ENCODE results near the gene ANKRD35.

GRCh38 chr1:145863282-145864018 lies 22.2 kb downstream of the ANKRD35 start:
- TF ChIP-seq CTCF (conservative IDR thresholded peaks at IDR 0.05; ENCODE audit: low read depth in 2 of 2) (no peak), REST (IDR thresholded peaks at IDR 0.05; ENCODE audit: unreplicated experiment) (no peak), EZH2 (IDR thresholded peaks at IDR 0.05; ENCODE audit: low read depth, unreplicated experiment) (no peak), EZH2phosphoT487 (IDR thresholded peaks at IDR 0.05; ENCODE audit: unreplicated experiment) (no peak), CREB1 (CRISPR knock-in tag; IDR thresholded peaks at IDR 0.05; ENCODE audit: low read depth) (no peak), POLR2AphosphoS5 (IDR thresholded peaks at IDR 0.05; ENCODE audit: low read depth) (no peak), ZNF331 (CRISPR knock-in tag; IDR thresholded peaks at IDR 0.05; ENCODE audit: low read depth) (no peak), ETS1 (IDR thresholded peaks at IDR 0.05) (no peak), JUNB (IDR thresholded peaks at IDR 0.05; ENCODE audit: unreplicated experiment) (no peak), STAT1 (IDR thresholded peaks at IDR 0.05; ENCODE audit: unreplicated experiment) (no peak)
